Vagina (tissue), 2 donors: ENCODE measurements around the gene MTMR3.
"Not testable (repeated sequence)": the region's sequence is repeated elsewhere in the genome, so short reads cannot be mapped to it uniquely, and the experiment has no call there.

Experiments
- POLR2A ChIP-seq, 2 donors: fragments of 450-650 bp; IDR thresholded peaks; one replicate each; pipeline ENCODE4 v1.6.1; 2017; ENCODE audit warnings: antibody characterized with exemption in 2 of 2, mild to moderate bottlenecking in 2 of 2, moderate library complexity in 2 of 2
- TF ChIP-seq, protein P1 (sequence below), 3 experiments: fragments of 450-650 bp in 2 of 3; fragments of 200-600 bp in 1 of 3; sonication (generic) in 1 of 3; IDR thresholded peaks; one replicate each; pipeline ENCODE4 v1.5.1; 2017 to 2019; ENCODE audit warnings: antibody characterized with exemption in 3 of 3, mild to moderate bottlenecking in 2 of 3, moderate library complexity in 2 of 3

DNA sequence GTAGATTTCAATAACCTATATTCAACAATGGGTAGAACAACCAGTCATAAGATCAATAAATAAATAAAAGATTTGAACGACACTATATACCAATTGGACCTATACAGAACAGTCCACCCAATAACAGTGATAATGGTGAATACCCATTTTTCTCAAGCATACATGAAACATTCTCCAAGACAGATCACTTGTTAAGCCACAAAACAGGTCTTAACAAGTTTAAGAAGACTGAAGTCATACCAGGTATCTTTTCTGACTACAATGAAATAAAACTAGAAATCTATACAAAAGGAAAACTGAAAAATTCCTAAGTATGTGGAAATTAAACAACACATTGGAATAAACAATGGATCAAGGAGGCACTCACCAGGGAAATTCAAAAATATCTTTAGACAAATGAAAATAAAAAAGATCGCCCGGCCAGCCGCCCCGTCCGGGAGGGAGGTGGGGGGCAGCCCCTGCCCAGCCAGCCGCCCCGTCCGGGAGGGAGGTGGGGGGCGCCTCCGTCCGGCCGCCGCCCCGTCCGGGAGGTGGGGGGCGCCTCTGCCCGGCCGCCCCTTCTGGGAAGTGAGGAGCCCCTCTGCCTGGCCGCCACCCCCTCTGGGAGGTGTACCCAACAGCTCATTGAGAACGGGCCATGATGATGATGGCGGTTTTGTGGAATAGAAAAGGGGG, 176.5 kb downstream of the MTMR3 start:
- TF ChIP-seq, protein P1, sequence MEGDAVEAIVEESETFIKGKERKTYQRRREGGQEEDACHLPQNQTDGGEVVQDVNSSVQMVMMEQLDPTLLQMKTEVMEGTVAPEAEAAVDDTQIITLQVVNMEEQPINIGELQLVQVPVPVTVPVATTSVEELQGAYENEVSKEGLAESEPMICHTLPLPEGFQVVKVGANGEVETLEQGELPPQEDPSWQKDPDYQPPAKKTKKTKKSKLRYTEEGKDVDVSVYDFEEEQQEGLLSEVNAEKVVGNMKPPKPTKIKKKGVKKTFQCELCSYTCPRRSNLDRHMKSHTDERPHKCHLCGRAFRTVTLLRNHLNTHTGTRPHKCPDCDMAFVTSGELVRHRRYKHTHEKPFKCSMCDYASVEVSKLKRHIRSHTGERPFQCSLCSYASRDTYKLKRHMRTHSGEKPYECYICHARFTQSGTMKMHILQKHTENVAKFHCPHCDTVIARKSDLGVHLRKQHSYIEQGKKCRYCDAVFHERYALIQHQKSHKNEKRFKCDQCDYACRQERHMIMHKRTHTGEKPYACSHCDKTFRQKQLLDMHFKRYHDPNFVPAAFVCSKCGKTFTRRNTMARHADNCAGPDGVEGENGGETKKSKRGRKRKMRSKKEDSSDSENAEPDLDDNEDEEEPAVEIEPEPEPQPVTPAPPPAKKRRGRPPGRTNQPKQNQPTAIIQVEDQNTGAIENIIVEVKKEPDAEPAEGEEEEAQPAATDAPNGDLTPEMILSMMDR (IDR thresholded peaks at IDR 0.05), result not testable (repeated sequence)
- not testable (repeated sequence) for TF ChIP-seq POLR2A (IDR thresholded peaks at IDR 0.05)
